ENCODE measurements around the gene CMA1.
"Not testable (repeated sequence)": the region's sequence is repeated elsewhere in the genome, so short reads cannot be mapped to it uniquely, and the experiment has no call there.

CMA1 gene

GRCh38 chr14:24508155-24508840 lies at the start of gene CMA1:
Gene CMA1 (minus strand): TSS chr14:24508265. CDS start chr14:24508235, 30 bp downstream.
- no peak for DNase-seq (ENCODE audit: insufficient read length, low spot score)
- TF ChIP-seq POLR2A (IDR thresholded peaks at IDR 0.05; ENCODE audit: low read depth, low read length): no peak
- no peak for FAIRE-seq

- TF ChIP-seq POLR2A (IDR thresholded peaks at IDR 0.05; ENCODE audit: low read depth, low read length): no peak
- DNase-seq (ENCODE audit: insufficient read length, low spot score) (no peak), FAIRE-seq (no peak)
Measured at GRCh38 chr14:24556756-24557155, 48.7 kb upstream of the CMA1 start.

- not testable (repeated sequence) for DNase-seq (ENCODE audit: insufficient read length, low spot score); FAIRE-seq
Measured at GRCh38 chr14:24549064-24549463, 41.0 kb upstream of the CMA1 start.

GRCh38 chr14:24542346-24542936 lies 34.4 kb upstream of the CMA1 start:
- DNase-seq (ENCODE audit: insufficient read length, low spot score): no peak
- no peak for TF ChIP-seq POLR2A (IDR thresholded peaks at IDR 0.05; ENCODE audit: low read depth, low read length)
- no peak for FAIRE-seq

- DNase-seq (ENCODE audit: insufficient read length, low spot score) (no peak), FAIRE-seq (no peak)
- TF ChIP-seq POLR2A (IDR thresholded peaks at IDR 0.05; ENCODE audit: low read depth, low read length): no peak
Measured at GRCh38 chr14:24535737-24536136, 27.7 kb upstream of the CMA1 start.

GRCh38 chr14:24534286-24534685 lies 26.2 kb upstream of the CMA1 start:
- FAIRE-seq: no peak
- no peak for DNase-seq (ENCODE audit: insufficient read length, low spot score)
- no peak for TF ChIP-seq POLR2A (IDR thresholded peaks at IDR 0.05; ENCODE audit: low read depth, low read length)

GRCh38 chr14:24525877-24526620 lies 18.0 kb upstream of the CMA1 start:
- FAIRE-seq; DNase-seq (ENCODE audit: insufficient read length, low spot score): not testable (repeated sequence)

- no peak for TF ChIP-seq POLR2A (IDR thresholded peaks at IDR 0.05; ENCODE audit: low read depth, low read length)
- DNase-seq (ENCODE audit: insufficient read length, low spot score) (no peak), FAIRE-seq (no peak)
Measured at GRCh38 chr14:24518851-24519250, 10.8 kb upstream of the CMA1 start.

- DNase-seq (ENCODE audit: insufficient read length, low spot score) (no peak), FAIRE-seq (no peak)
- no peak for TF ChIP-seq POLR2A (IDR thresholded peaks at IDR 0.05; ENCODE audit: low read depth, low read length)
Measured at GRCh38 chr14:24514209-24514608, 6.1 kb upstream of the CMA1 start.

- FAIRE-seq (no peak), DNase-seq (ENCODE audit: insufficient read length, low spot score) (no peak)
- no peak for TF ChIP-seq POLR2A (IDR thresholded peaks at IDR 0.05; ENCODE audit: low read depth, low read length)
Measured at GRCh38 chr14:24513009-24513408, 4.9 kb upstream of the CMA1 start.

- DNase-seq (ENCODE audit: insufficient read length, low spot score) (no peak), FAIRE-seq (no peak)
- TF ChIP-seq POLR2A (IDR thresholded peaks at IDR 0.05; ENCODE audit: low read depth, low read length): no peak
Measured at GRCh38 chr14:24506443-24506842, 1.6 kb downstream of the CMA1 start.

GRCh38 chr14:24504425-24504950 lies 3.6 kb downstream of the CMA1 start:
- no peak for DNase-seq (ENCODE audit: insufficient read length, low spot score)
- no peak for FAIRE-seq

GRCh38 chr14:24491586-24492408 lies 16.3 kb downstream of the CMA1 start:
- not testable (repeated sequence) for FAIRE-seq; DNase-seq (ENCODE audit: insufficient read length, low spot score)

More at GRCh38 chr14:24504425-24504950, 3.6 kb downstream of the CMA1 start:
- TF ChIP-seq POLR2A (IDR thresholded peaks at IDR 0.05; ENCODE audit: low read depth, low read length): no peak

Data from H54 (cell line).